MCF 10A (cell line): ENCODE data around the gene MORN1. TPM values are rescaled to one million over a fixed set of nuclear protein-coding genes. Genes with fewer than 3 reads are reported as not detected.

Experiments
- BruUV-seq: library from RNA; stranded (reverse); fragments of 400-500 nt; replicated peaks from 2 replicates; lab custom pipeline; 2021; lab: Mats Ljungman, UMichigan
- CTCF ChIA-PET: fragments of 300-600 bp; sonication (Branson Sonifier 250); formaldehyde crosslinking; extraction: SDS; loops from one replicate; lab custom pipeline; 2021; ENCODE audit warnings: antibody characterized with exemption, inconsistent platforms; lab: Yijun Ruan, JAX
- POLR2A ChIA-PET: fragments of 300-600, 350-650 bp; sonication (Branson Sonifier 250); formaldehyde crosslinking; extraction: SDS; loops from one replicate; lab custom pipeline; 2020; ENCODE audit warnings: antibody characterized with exemption, inconsistent platforms; lab: Yijun Ruan, JAX
- DNase-seq: peaks from one replicate; pipeline ENCODE4 v3.0.0-alpha.2; 2018; ENCODE audit not compliant: unreplicated experiment
- H3K27ac Mint-ChIP-seq: one replicate; pipeline ENCODE4 v1.8.0; 2022; ENCODE audit warnings: mild to moderate bottlenecking, low read depth, mixed read lengths; ENCODE audit not compliant: unreplicated experiment
- H3K27me3 Mint-ChIP-seq: one replicate; pipeline ENCODE4 v1.8.0; 2022; ENCODE audit warnings: mixed read lengths; ENCODE audit not compliant: insufficient read depth, unreplicated experiment
- H3K36me3 Mint-ChIP-seq: one replicate; pipeline ENCODE4 v1.8.0; 2022; ENCODE audit warnings: mild to moderate bottlenecking, moderate library complexity, mixed read lengths; ENCODE audit not compliant: insufficient read depth, unreplicated experiment
- H3K4me1 Mint-ChIP-seq: one replicate; pipeline ENCODE4 v1.8.0; 2022; ENCODE audit warnings: mixed read lengths; ENCODE audit not compliant: insufficient read depth, unreplicated experiment
- H3K4me3 Mint-ChIP-seq: one replicate; pipeline ENCODE4 v1.8.0; 2022; ENCODE audit warnings: mild to moderate bottlenecking, moderate library complexity, mixed read lengths; ENCODE audit not compliant: unreplicated experiment
- H3K9me3 Mint-ChIP-seq: one replicate; pipeline ENCODE4 v1.8.0; 2022; ENCODE audit warnings: mixed read lengths; ENCODE audit not compliant: unreplicated experiment
- CTCF ChIP-seq: fragments of 200-600 bp; IDR thresholded peaks from one replicate; pipeline ENCODE4 v1.8.0; 2022; ENCODE audit warnings: antibody characterized with exemption, mild to moderate bottlenecking; ENCODE audit not compliant: unreplicated experiment
- intact Hi-C: fragments of 100-400 bp; cut with micrococcal nuclease; formaldehyde crosslinking; loops from 2 replicates; pipeline ENCODE4 v1.14.1; 2022
- total RNA-seq: library from RNA; stranded (reverse); gene quantifications from 2 replicates; pipeline ENCODE4 v1.2.3, GENCODE V29; 2022

The MORN1 gene
- total RNA-seq, 1 experiment from 2014 or later: 19.4 TPM

GRCh38 chr1:2425892-2426291 lies 34.5 kb upstream of the MORN1 start:
- H3K9me3 Mint-ChIP-seq: peaks cover 8% of the 10 kb centered on the region
- no peak for DNase-seq

GRCh38 chr1:2422523-2422922 lies 31.2 kb upstream of the MORN1 start:
- Mint-ChIP-seq H3K27me3 (peaks cover 13% of the 10 kb centered on the region), H3K4me3 (no peak overlapping the region), H3K9me3 (peaks cover 8% of the 10 kb centered on the region), H3K36me3 (no peaks in the 10 kb centered on the region), H3K27ac (no peak overlapping the region), H3K4me1 (no peaks in the 10 kb centered on the region)
- TF ChIP-seq CTCF: no peak
- intact Hi-C loops: no loop called here
- POLR2A ChIA-PET: no interaction called here
- DNase-seq: no peak
- no TSS peak for BruUV-seq
- CTCF ChIA-PET: interaction anchor here (0.6 to 2.3 kb wide), 4 partner anchors 8 to 1030 kb away, joined by 3 to 13 read pairs (median 4); partner anchors contain the start of gene FAAP20

More at GRCh38 chr1:2425892-2426291, 34.5 kb upstream of the MORN1 start:
- no TSS peak for BruUV-seq
- CTCF ChIA-PET: interaction anchor here (1.1 to 3.9 kb wide), 5 partner anchors 10 to 999 kb away, joined by 3 to 21 read pairs (median 6); partner anchors contain the start of gene FAAP20
- Mint-ChIP-seq H3K4me1 (no peaks in the 10 kb centered on the region), H3K36me3 (peaks cover 4% of the 10 kb centered on the region), H3K27ac (no peak overlapping the region), H3K27me3 (no peaks in the 10 kb centered on the region), H3K4me3 (no peak overlapping the region)
- TF ChIP-seq CTCF: no peak
- intact Hi-C loops: no loop called here
- POLR2A ChIA-PET: no interaction called here

DNA sequence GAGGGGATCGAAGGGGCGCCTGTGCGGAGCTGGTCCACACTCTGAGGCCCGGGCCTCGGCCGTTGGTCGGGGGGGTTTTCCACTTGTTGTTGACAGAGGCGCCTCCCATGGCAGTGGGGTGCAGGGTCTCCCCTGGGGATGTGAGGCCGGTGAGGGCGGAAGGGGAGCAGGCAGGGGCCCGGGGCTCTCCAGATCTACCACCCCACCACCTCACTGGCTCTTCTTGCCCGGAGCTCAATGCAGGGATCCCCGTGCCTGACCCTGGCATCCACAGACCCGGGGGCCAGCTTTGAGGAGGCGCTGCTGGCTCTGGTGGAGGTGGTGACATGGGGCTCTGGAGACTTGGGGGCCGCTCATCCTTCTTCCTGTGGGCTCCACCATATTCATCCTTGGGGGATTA lies 28.1 kb upstream of the MORN1 start:
- Mint-ChIP-seq H3K36me3 (no peaks in the 10 kb centered on the region), H3K27ac (no peak overlapping the region), H3K9me3 (peaks cover 8% of the 10 kb centered on the region), H3K4me1 (peaks cover 3% of the 10 kb centered on the region), H3K27me3 (peaks cover 13% of the 10 kb centered on the region), H3K4me3 (no peak overlapping the region)
- TF ChIP-seq CTCF: no peak
- CTCF ChIA-PET: interaction anchor here (1.5 to 2.6 kb wide), 2 partner anchors 129 to 1005 kb away, joined by 5 to 12 read pairs; no protein-coding TSS in a partner anchor
- no peak for DNase-seq
- no TSS peak for BruUV-seq
- intact Hi-C loops: no loop called here
- POLR2A ChIA-PET: no interaction called here

GRCh38 chr1:2418791-2419320 lies 27.5 kb upstream of the MORN1 start:
- ChIA-PET CTCF (interaction anchor here (0.6 to 4.6 kb wide), 4 partner anchors 30 to 1006 kb away, joined by 3 to 60 read pairs (median 8); no protein-coding TSS in a partner anchor), POLR2A (no interaction called here)
- H3K27ac Mint-ChIP-seq: no peak overlapping the region
- no peaks in the 10 kb centered on the region for H3K36me3 Mint-ChIP-seq
- H3K9me3 Mint-ChIP-seq: peaks cover 8% of the 10 kb centered on the region
- intact Hi-C loops: no loop called here
- DNase-seq: no peak
- TF ChIP-seq CTCF: no peak
- H3K27me3 Mint-ChIP-seq: peaks cover 13% of the 10 kb centered on the region
- no peak overlapping the region for H3K4me3 Mint-ChIP-seq
- peaks cover 8% of the 10 kb centered on the region for H3K4me1 Mint-ChIP-seq
- BruUV-seq: no TSS peak
